Diencephalon (tissue), 1 donor: ENCODE measurements around the gene FCHO2. TPM values are rescaled to one million over a fixed set of nuclear protein-coding genes. Genes with fewer than 3 reads are reported as not detected.

Experiments used
- total RNA-seq: library from RNA; depleted of rRNA; stranded (reverse); fragments of >200 nt; gene quantifications from one replicate; pipeline ENCODE4 v1.2.3, GENCODE V29; 2014

FCHO2 gene
- 52.4 TPM for total RNA-seq

GRCh38 chr5:72955768-72956323, at the start of gene FCHO2:
Gene FCHO2, plus strand, starts transcription at chr5:72956041. Its CDS starts 56 bp downstream, at chr5:72956097.

DNA sequence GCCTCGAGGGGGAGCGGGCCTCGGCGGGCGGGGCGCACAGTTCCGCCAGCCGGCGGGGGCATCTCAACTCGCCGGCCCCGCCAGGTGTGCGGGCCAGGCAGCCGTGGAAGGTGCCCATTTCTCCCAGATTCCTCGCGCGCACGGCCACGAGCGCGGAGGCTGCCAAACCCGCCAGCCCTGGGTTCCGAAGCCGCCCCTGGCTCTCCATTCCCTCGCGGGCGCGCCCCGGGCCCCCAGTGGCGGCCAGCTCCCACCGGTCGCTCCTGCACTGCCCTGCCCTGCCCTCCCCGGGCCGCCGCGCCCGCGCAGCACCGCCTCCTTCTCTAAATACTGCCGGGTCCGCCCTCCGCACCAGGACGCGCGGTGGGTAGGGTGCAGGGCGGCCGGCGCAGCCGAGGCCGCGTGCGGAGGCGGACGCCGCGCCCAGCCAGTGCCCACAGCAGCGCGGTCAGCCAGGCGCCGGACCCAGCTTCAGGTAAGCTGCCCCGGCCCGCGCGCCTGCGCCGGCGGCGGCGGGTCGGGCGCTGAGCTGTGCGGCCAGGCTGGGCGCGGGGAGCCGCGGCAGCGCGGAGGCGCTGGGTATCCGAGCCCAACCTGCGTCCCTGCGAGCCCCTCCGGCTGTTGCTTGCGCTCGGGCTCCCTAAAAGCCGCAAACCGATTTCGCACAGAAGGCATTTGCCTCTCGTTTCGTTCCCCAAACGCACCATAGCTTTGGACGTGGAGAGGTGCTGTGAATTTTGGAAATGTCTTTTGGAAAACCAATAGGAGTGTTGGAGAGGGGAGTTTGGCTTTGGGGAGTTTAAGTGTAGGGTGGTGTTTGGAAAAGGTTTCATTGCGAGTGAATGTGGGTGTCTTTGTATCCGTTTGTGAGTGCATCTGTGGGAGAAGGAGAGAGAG, 164.6 kb downstream of the FCHO2 start, which contains the start of gene TMEM171:
TMEM171 (plus strand) TSS at position 354 of the 897 bp plus-strand sequence. CDS start 2,799 bp downstream, outside the sequence.

Other genes starting within 250 kb of the FCHO2 start
- gene TNPO1, start 139.4 kb upstream of the FCHO2 start, total RNA-seq, result 149 TPM
- 0.23 TPM for gene TMEM171, start 164.5 kb downstream of the FCHO2 start, total RNA-seq
- not detected for gene TMEM174, start 217.2 kb downstream of the FCHO2 start, total RNA-seq